ENCODE results near the gene NVL. TPM values are rescaled to one million over a fixed set of nuclear protein-coding genes. Genes with fewer than 3 reads are reported as not detected.
"Not testable (repeated sequence)": the region's sequence is repeated elsewhere in the genome, so short reads cannot be mapped to it uniquely, and the experiment has no call there.

NVL gene
- total and polyA plus RNA-seq, 5 donors, result 9.8 to 14.4 (median 11.4) TPM

- H3K4me1 ChIP-seq (ENCODE audit: control insufficient read depth, insufficient read depth, low read length); H3K27me3 ChIP-seq (ENCODE audit: control insufficient read depth, insufficient read depth); H3K9me3 ChIP-seq (ENCODE audit: control insufficient read depth, low read length); intact Hi-C loops (cut with DNase I); DNase-seq; H3K4me3 ChIP-seq (ENCODE audit: low read length); ATAC-seq; H3K27ac ChIP-seq (ENCODE audit: low read length): not testable (repeated sequence)
- WGBS, result 83% methylated on average over 10 of the region's 10 CpGs
These were observed 123.9 kb downstream of the NVL start for GRCh38 chr1:224205931-224206538.

DNA sequence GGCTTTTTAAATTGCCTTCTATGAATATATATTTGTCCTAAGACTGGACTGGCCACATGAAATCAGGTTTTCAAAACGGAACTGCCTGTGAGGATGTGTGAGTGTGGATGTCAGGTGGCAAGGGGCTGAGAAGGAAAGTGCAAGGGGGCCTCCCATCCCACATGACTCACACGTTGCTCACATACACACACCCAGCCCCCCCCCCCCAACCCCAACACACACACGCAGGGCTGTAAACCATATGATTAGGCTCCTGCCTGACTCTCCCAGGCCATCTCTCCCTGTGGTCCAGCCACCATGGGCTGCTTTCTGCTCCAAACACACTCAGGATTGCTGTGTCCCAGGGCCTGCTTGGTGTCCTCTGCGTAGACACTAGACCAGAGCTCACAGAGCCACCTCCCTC, 124.5 kb downstream of the NVL start:
- H3K4me1 ChIP-seq (ENCODE audit: control insufficient read depth, insufficient read depth, low read length), result no peaks in the 10 kb centered on the region
- no peaks in the 10 kb centered on the region for H3K27me3 ChIP-seq (ENCODE audit: control insufficient read depth, insufficient read depth)
- 24% methylated on average over 4 of the region's 4 CpGs for WGBS
- no peak overlapping the region for H3K4me3 ChIP-seq (ENCODE audit: low read length)
- DNase-seq, result no peak
- H3K9me3 ChIP-seq (ENCODE audit: control insufficient read depth, low read length), result no peaks in the 10 kb centered on the region
- intact Hi-C loops (cut with DNase I), result no loop called here
- peak in 1 of 2 donors; percentile 45 for ATAC-seq
- H3K27ac ChIP-seq (ENCODE audit: low read length), result no peak overlapping the region

GRCh38 chr1:224203243-224204016, 126.5 kb downstream of the NVL start:
- intact Hi-C loops (cut with DNase I), result no loop called here
- DNase-seq, result peak; percentile 36 to 83 (median 79)

GRCh38 chr1:224201853-224202252, 128.1 kb downstream of the NVL start:
- 95% methylated on average over 4 of the region's 4 CpGs for WGBS
- no peak overlapping the region for H3K27ac ChIP-seq (ENCODE audit: low read length)
- intact Hi-C loops (cut with DNase I), result no loop called here

More at GRCh38 chr1:224203243-224204016, 126.5 kb downstream of the NVL start:
- peak; percentile 48 to 58 for ATAC-seq
- 47% methylated on average over 8 of the region's 8 CpGs for WGBS
- H3K4me3 ChIP-seq (ENCODE audit: low read length), result no peak overlapping the region
- no peaks in the 10 kb centered on the region for H3K9me3 ChIP-seq (ENCODE audit: control insufficient read depth, low read length)
- H3K27ac ChIP-seq (ENCODE audit: low read length), result no peak overlapping the region
- no peaks in the 10 kb centered on the region for H3K4me1 ChIP-seq (ENCODE audit: control insufficient read depth, insufficient read depth, low read length)
- no peaks in the 10 kb centered on the region for H3K27me3 ChIP-seq (ENCODE audit: control insufficient read depth, insufficient read depth)

GRCh38 chr1:224201383-224201782, 128.6 kb downstream of the NVL start:
- Histone ChIP-seq H3K4me3 (ENCODE audit: low read length) (no peak overlapping the region), H3K27ac (ENCODE audit: low read length) (no peak overlapping the region), H3K9me3 (ENCODE audit: control insufficient read depth, low read length) (no peaks in the 10 kb centered on the region), H3K27me3 (ENCODE audit: control insufficient read depth, insufficient read depth) (no peaks in the 10 kb centered on the region), H3K4me1 (ENCODE audit: control insufficient read depth, insufficient read depth, low read length) (no peaks in the 10 kb centered on the region)
- DNase-seq (no peak), ATAC-seq (no peak)
- intact Hi-C loops (cut with DNase I), result no loop called here
- 80% methylated on average over 5 of the region's 5 CpGs for WGBS

More at GRCh38 chr1:224201853-224202252, 128.1 kb downstream of the NVL start:
- ATAC-seq, result no peak
- H3K4me1 ChIP-seq (ENCODE audit: control insufficient read depth, insufficient read depth, low read length), result no peaks in the 10 kb centered on the region
- H3K9me3 ChIP-seq (ENCODE audit: control insufficient read depth, low read length), result no peaks in the 10 kb centered on the region
- DNase-seq, result no peak
- H3K27me3 ChIP-seq (ENCODE audit: control insufficient read depth, insufficient read depth), result no peaks in the 10 kb centered on the region
- no peak overlapping the region for H3K4me3 ChIP-seq (ENCODE audit: low read length)

DNA sequence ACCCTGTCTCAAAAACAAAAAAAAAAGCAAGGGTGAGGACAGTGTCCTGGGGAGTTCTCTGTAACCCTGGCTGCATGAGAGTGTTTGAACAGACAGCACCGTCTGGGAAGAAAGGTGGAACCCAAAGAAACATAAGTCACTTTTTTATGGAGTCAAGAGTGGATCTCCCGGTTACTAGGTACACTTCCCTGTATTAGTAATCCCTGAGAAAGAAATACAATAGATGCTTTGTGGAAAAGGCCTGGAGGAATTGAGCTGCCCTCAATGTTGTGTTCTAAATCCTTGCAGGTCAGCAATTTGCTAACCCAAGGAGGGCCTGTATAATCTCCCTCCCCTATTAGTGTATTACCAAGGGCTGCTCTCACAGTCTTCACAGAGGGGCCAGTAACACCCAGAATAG, 130.3 kb downstream of the NVL start:
- no peak overlapping the region for H3K27ac ChIP-seq (ENCODE audit: low read length)
- H3K4me1 ChIP-seq (ENCODE audit: control insufficient read depth, insufficient read depth, low read length), result no peaks in the 10 kb centered on the region
- no peak for DNase-seq
- H3K4me3 ChIP-seq (ENCODE audit: low read length), result no peak overlapping the region
- no peak for ATAC-seq
- no peaks in the 10 kb centered on the region for H3K27me3 ChIP-seq (ENCODE audit: control insufficient read depth, insufficient read depth)
- no peaks in the 10 kb centered on the region for H3K9me3 ChIP-seq (ENCODE audit: control insufficient read depth, low read length)
- 81% methylated on average over 2 of the region's 2 CpGs for WGBS
- intact Hi-C loops (cut with DNase I), result no loop called here

GRCh38 chr1:224198572-224198971, 131.4 kb downstream of the NVL start:
- Histone ChIP-seq H3K4me1 (ENCODE audit: control insufficient read depth, insufficient read depth, low read length) (no peaks in the 10 kb centered on the region), H3K4me3 (ENCODE audit: low read length) (no peak overlapping the region), H3K27ac (ENCODE audit: low read length) (no peak overlapping the region), H3K27me3 (ENCODE audit: control insufficient read depth, insufficient read depth) (no peaks in the 10 kb centered on the region), H3K9me3 (ENCODE audit: control insufficient read depth, low read length) (no peaks in the 10 kb centered on the region)
- peak in 1 of 3 donors; percentile 16 for DNase-seq
- no peak for ATAC-seq
- intact Hi-C loops (cut with DNase I), result no loop called here
- WGBS, result 93% methylated on average over 4 of the region's 4 CpGs

GRCh38 chr1:224196813-224197600, 133.0 kb downstream of the NVL start:
- Histone ChIP-seq H3K4me3 (ENCODE audit: low read length) (no peak overlapping the region), H3K9me3 (ENCODE audit: control insufficient read depth, low read length) (no peaks in the 10 kb centered on the region), H3K4me1 (ENCODE audit: control insufficient read depth, insufficient read depth, low read length) (no peaks in the 10 kb centered on the region), H3K27me3 (ENCODE audit: control insufficient read depth, insufficient read depth) (no peaks in the 10 kb centered on the region), H3K27ac (ENCODE audit: low read length) (no peak overlapping the region)
- 71% methylated on average over 5 of the region's 5 CpGs for WGBS
- DNase-seq (peak in 1 of 3 donors; percentile 11), ATAC-seq (no peak)
- intact Hi-C loops (cut with DNase I), result no loop called here

DNA sequence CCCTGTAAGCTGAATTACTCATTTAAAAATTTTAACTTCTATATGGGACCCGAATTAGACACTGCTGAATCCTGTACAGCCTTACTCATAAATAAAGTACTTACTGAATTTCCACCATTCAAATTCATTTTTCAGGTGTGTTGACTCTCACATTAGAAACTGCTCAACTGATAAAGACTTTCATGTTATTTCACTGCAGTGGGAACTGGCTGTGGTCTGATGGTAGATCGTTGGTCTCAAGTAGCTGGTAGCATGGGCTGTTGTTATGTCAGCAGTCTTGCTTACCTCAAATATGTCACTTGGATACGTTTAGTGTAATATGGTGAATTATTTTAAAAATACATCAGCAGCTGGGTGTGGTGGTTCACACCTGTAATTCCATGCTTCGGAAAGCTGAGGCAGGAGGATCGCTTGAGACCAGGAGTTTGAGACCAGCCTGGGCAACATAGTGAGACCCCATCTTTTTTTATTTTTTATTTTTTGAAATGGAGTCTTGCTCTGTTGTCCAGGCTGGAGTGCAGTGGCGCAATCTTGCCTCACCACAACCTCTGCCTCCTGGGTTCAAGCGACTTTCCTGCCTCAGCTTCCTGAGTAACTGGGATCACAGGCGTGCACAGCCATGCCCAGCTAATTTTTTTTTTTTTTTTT, 136.5 kb downstream of the NVL start:
- Histone ChIP-seq H3K4me1 (ENCODE audit: control insufficient read depth, insufficient read depth, low read length) (no peaks in the 10 kb centered on the region), H3K27me3 (ENCODE audit: control insufficient read depth, insufficient read depth) (no peaks in the 10 kb centered on the region), H3K27ac (ENCODE audit: low read length) (no peak overlapping the region), H3K4me3 (ENCODE audit: low read length) (no peak overlapping the region), H3K9me3 (ENCODE audit: control insufficient read depth, low read length) (no peaks in the 10 kb centered on the region)
- no peak for DNase-seq
- no peak for ATAC-seq
- WGBS, result 98% methylated on average over 8 of the region's 8 CpGs
- intact Hi-C loops (cut with DNase I), result no loop called here

GRCh38 chr1:224192082-224192788, 137.7 kb downstream of the NVL start:
- intact Hi-C loops (cut with DNase I), result no loop called here
- no peaks in the 10 kb centered on the region for H3K9me3 ChIP-seq (ENCODE audit: control insufficient read depth, low read length)
- 69% methylated on average over 5 of the region's 5 CpGs for WGBS
- no peaks in the 10 kb centered on the region for H3K4me1 ChIP-seq (ENCODE audit: control insufficient read depth, insufficient read depth, low read length)
- no peak overlapping the region for H3K27ac ChIP-seq (ENCODE audit: low read length)
- ATAC-seq (no peak), DNase-seq (no peak)
- H3K4me3 ChIP-seq (ENCODE audit: low read length), result no peak overlapping the region
- H3K27me3 ChIP-seq (ENCODE audit: control insufficient read depth, insufficient read depth), result no peaks in the 10 kb centered on the region
